GM23338 (cell line): Measurements from ENCODE around the gene CARNS1. TPM values are rescaled to one million over a fixed set of nuclear protein-coding genes. Genes with fewer than 3 reads are reported as not detected.

Source experiments
- ATAC-seq: fragments of 200-7000 bp; cut with Tn5 transposase; 3 replicates; pipeline ENCODE4 v1.9.1; 2020
- DNase-seq: peaks from one replicate; pipeline ENCODE4 v3.0.0-alpha.2; 2015; ENCODE audit warnings: low spot score
- H2AFZ ChIP-seq: fragments of 200-600 bp; sonication (generic); 2 replicates; pipeline ENCODE4 v1.8.0; 2016; ENCODE audit warnings: antibody characterized with exemption, mild to moderate bottlenecking, moderate library complexity
- H3F3A ChIP-seq: fragments of 200-600 bp; sonication (generic); replicated peaks from 2 replicates; pipeline ENCODE4 v1.8.0; 2017; ENCODE audit warnings: antibody characterized with exemption, mixed run types, low read depth
- H3K27ac ChIP-seq: fragments of 200-600 bp; sonication (generic); 2 replicates; pipeline ENCODE4 v1.6.1; 2016; ENCODE audit warnings: low read depth
- H3K27me3 ChIP-seq: fragments of 200-600 bp; sonication (generic); 2 replicates; pipeline ENCODE4 v1.8.0; 2016; ENCODE audit warnings: mild to moderate bottlenecking, mixed run types, moderate library complexity; ENCODE audit not compliant: insufficient read depth
- H3K36me3 ChIP-seq: fragments of 200-600 bp; sonication (generic); 2 replicates; pipeline ENCODE4 v1.8.0; 2016; ENCODE audit warnings: mild to moderate bottlenecking; ENCODE audit not compliant: insufficient read depth
- H3K4me1 ChIP-seq: fragments of 200-600 bp; sonication (generic); 2 replicates; pipeline ENCODE4 v1.8.0; 2016; ENCODE audit warnings: mild to moderate bottlenecking, moderate library complexity; ENCODE audit not compliant: insufficient read depth
- H3K4me2 ChIP-seq: fragments of 200-600 bp; sonication (generic); 2 replicates; pipeline ENCODE4 v1.7.1; 2017; ENCODE audit warnings: mixed run types
- H3K4me3 ChIP-seq: fragments of 200-600 bp; sonication (generic); 2 replicates; pipeline ENCODE4 v1.6.1; 2016; ENCODE audit warnings: mixed run types
- H3K79me2 ChIP-seq: fragments of 200-600 bp; sonication (generic); replicated peaks from 2 replicates; pipeline ENCODE4 v1.8.0; 2017; ENCODE audit warnings: mild to moderate bottlenecking; ENCODE audit not compliant: insufficient read depth
- H3K9me2 ChIP-seq: fragments of 200-600 bp; sonication (generic); 2 replicates; pipeline ENCODE4 v1.8.0; 2017; ENCODE audit not compliant: insufficient read depth
- H4K20me1 ChIP-seq: fragments of 200-600 bp; sonication (generic); replicated peaks from 2 replicates; pipeline ENCODE4 v1.8.0; 2017; ENCODE audit warnings: mild to moderate bottlenecking; ENCODE audit not compliant: insufficient read depth
- H3K27ac Mint-ChIP-seq: 2 replicates; pipeline ENCODE4 v1.8.0; 2020; ENCODE audit warnings: inconsistent platforms, mild to moderate bottlenecking, moderate library complexity, mixed read lengths
- H3K27me3 Mint-ChIP-seq: 3 replicates; pipeline ENCODE4 v1.8.0; 2022; ENCODE audit warnings: low read depth, mild to moderate bottlenecking, moderate library complexity, mixed read lengths, inconsistent platforms; ENCODE audit not compliant: insufficient read depth, poor library complexity
- H3K36me3 Mint-ChIP-seq: 3 replicates; pipeline ENCODE4 v1.8.0; 2021; ENCODE audit warnings: low read depth, mild to moderate bottlenecking, inconsistent platforms, moderate library complexity, mixed read lengths
- H3K4me1 Mint-ChIP-seq: 3 replicates; pipeline ENCODE4 v1.8.0; 2020; ENCODE audit warnings: mild to moderate bottlenecking, inconsistent platforms, mixed read lengths
- H3K4me3 Mint-ChIP-seq: 3 replicates; pipeline ENCODE4 v1.8.0; 2021; ENCODE audit warnings: moderate library complexity, mild to moderate bottlenecking, inconsistent platforms, mixed read lengths
- H3K9me3 Mint-ChIP-seq: 3 replicates; pipeline ENCODE4 v1.8.0; 2020; ENCODE audit warnings: moderate library complexity, mild to moderate bottlenecking, inconsistent platforms, mixed read lengths
- CREB1 ChIP-seq: fragments of 250-450 bp; sonication (Bioruptor Pico); IDR thresholded peaks from 2 replicates; pipeline ENCODE4 v1.5.0; 2020; ENCODE audit warnings: low read depth, mild to moderate bottlenecking, moderate library complexity
- EZH2 ChIP-seq: fragments of 200-600 bp; sonication (generic); IDR thresholded peaks from one replicate; pipeline ENCODE4 v1.8.0; 2017; ENCODE audit warnings: antibody characterized with exemption, mild to moderate bottlenecking, low read depth; ENCODE audit not compliant: unreplicated experiment
- EZH2phosphoT487 ChIP-seq: fragments of 200-600 bp; sonication (generic); IDR thresholded peaks from one replicate; pipeline ENCODE4 v1.8.1; 2018; ENCODE audit warnings: antibody characterized with exemption; ENCODE audit not compliant: unreplicated experiment
- JUNB ChIP-seq: IDR thresholded peaks from one replicate; pipeline ENCODE4 v1.6.1; 2016; ENCODE audit warnings: antibody characterized with exemption; ENCODE audit not compliant: unreplicated experiment
- NANOG ChIP-seq: IDR thresholded peaks from 2 replicates; pipeline ENCODE4 v1.6.1; 2016; ENCODE audit warnings: antibody characterized with exemption, borderline replicate concordance
- POLR2AphosphoS5 ChIP-seq: IDR thresholded peaks from 2 replicates; pipeline ENCODE4 v1.6.1; 2016; ENCODE audit warnings: antibody characterized with exemption, low read depth
- STAT1 ChIP-seq: IDR thresholded peaks from one replicate; pipeline ENCODE4 v1.6.1; 2016; ENCODE audit warnings: antibody characterized with exemption; ENCODE audit not compliant: unreplicated experiment
- ZNF114 ChIP-seq: fragments of 250-450 bp; sonication (Bioruptor Pico); IDR thresholded peaks from 2 replicates; pipeline ENCODE4 v1.5.0; 2020; ENCODE audit warnings: mild to moderate bottlenecking, moderate library complexity
- ZNF331 ChIP-seq: fragments of 250-450 bp; sonication (Bioruptor Pico); IDR thresholded peaks from 2 replicates; pipeline ENCODE4 v1.5.0; 2020; ENCODE audit warnings: low read depth, mild to moderate bottlenecking, moderate library complexity
- polyA plus RNA-seq: library from polyadenylated mRNA; unstranded; fragments of >200 nt; fragmentation: Nextera tagmentation; extraction: Ambion mirVana; gene quantifications from 2 replicates; pipeline ENCODE4 v1.2.1, GENCODE V29; 2016
- total RNA-seq: library from RNA; depleted of rRNA; stranded (reverse); fragments of >200 nt; shearing (Covaris generic); gene quantifications from 2 replicates; pipeline ENCODE4 v1.2.3, GENCODE V29; 2014
- TF ChIP-seq, protein P1 (sequence below): IDR thresholded peaks from one replicate; pipeline ENCODE4 v1.6.1; 2018; ENCODE audit warnings: antibody characterized with exemption; ENCODE audit not compliant: unreplicated experiment
- TF ChIP-seq, protein P2 (sequence below), 2 experiments: fragments of 200-600 bp in 1 of 2; sonication (generic) in 1 of 2; conservative IDR thresholded peaks; 2 replicates each; pipeline versions ENCODE4 v1.5.1 to v1.6.1; 2016 to 2017; ENCODE audit warnings: antibody characterized with exemption in 2 of 2, low read depth in 2 of 2, mild to moderate bottlenecking in 2 of 2, moderate library complexity in 1 of 2
- TF ChIP-seq, protein P3 (sequence below): IDR thresholded peaks from 2 replicates; pipeline ENCODE4 v1.6.1; 2016; ENCODE audit warnings: antibody characterized with exemption
- TF ChIP-seq, protein P4 (sequence below): fragments of 250-450 bp; sonication (Bioruptor Pico); IDR thresholded peaks from 2 replicates; pipeline ENCODE4 v1.5.0; 2020; ENCODE audit warnings: mild to moderate bottlenecking, moderate library complexity

CARNS1 gene
- total and polyA plus RNA-seq, 2 experiments from 2014 or later, result 0.52 to 0.76 TPM

GRCh38 chr11:67463186-67463585, 47.7 kb downstream of the CARNS1 start:
- Histone ChIP-seq H2AFZ (no peak overlapping the region), H4K20me1 (no peaks in the 10 kb centered on the region), H3K36me3 (no peaks in the 10 kb centered on the region), H3K4me2 (no peak overlapping the region), H3K9me2 (no peaks in the 10 kb centered on the region), H3K27ac (no peak overlapping the region), H3K4me3 (no peak overlapping the region), H3F3A (no peaks in the 10 kb centered on the region), H3K4me1 (peaks cover 11% of the 10 kb centered on the region; the same call in 1 of the 2 replicates), H3K27me3 (no peaks in the 10 kb centered on the region), H3K79me2 (peaks cover 9% of the 10 kb centered on the region; the same call in 1 of the 2 replicates)
- H3K4me1 Mint-ChIP-seq, result peaks cover 15% of the 10 kb centered on the region; the same call in 2 of the 3 replicates
- peaks cover 12% of the 10 kb centered on the region for H3K27me3 Mint-ChIP-seq
- no peaks in the 10 kb centered on the region for H3K9me3 Mint-ChIP-seq
- H3K36me3 Mint-ChIP-seq, result no peaks in the 10 kb centered on the region; the same call in 2 of the 3 replicates
- no peak for DNase-seq
- TF ChIP-seq, protein P1, sequence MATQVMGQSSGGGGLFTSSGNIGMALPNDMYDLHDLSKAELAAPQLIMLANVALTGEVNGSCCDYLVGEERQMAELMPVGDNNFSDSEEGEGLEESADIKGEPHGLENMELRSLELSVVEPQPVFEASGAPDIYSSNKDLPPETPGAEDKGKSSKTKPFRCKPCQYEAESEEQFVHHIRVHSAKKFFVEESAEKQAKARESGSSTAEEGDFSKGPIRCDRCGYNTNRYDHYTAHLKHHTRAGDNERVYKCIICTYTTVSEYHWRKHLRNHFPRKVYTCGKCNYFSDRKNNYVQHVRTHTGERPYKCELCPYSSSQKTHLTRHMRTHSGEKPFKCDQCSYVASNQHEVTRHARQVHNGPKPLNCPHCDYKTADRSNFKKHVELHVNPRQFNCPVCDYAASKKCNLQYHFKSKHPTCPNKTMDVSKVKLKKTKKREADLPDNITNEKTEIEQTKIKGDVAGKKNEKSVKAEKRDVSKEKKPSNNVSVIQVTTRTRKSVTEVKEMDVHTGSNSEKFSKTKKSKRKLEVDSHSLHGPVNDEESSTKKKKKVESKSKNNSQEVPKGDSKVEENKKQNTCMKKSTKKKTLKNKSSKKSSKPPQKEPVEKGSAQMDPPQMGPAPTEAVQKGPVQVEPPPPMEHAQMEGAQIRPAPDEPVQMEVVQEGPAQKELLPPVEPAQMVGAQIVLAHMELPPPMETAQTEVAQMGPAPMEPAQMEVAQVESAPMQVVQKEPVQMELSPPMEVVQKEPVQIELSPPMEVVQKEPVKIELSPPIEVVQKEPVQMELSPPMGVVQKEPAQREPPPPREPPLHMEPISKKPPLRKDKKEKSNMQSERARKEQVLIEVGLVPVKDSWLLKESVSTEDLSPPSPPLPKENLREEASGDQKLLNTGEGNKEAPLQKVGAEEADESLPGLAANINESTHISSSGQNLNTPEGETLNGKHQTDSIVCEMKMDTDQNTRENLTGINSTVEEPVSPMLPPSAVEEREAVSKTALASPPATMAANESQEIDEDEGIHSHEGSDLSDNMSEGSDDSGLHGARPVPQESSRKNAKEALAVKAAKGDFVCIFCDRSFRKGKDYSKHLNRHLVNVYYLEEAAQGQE, result no peak
- TF ChIP-seq ZNF331 (CRISPR knock-in tag) (no peak), POLR2AphosphoS5 (no peak), STAT1 (no peak), EZH2phosphoT487 (no peak), JUNB (no peak), ZNF114 (no peak), EZH2 (no peak), CREB1 (CRISPR knock-in tag) (no peak), NANOG (no peak)
- TF ChIP-seq, protein P2, sequence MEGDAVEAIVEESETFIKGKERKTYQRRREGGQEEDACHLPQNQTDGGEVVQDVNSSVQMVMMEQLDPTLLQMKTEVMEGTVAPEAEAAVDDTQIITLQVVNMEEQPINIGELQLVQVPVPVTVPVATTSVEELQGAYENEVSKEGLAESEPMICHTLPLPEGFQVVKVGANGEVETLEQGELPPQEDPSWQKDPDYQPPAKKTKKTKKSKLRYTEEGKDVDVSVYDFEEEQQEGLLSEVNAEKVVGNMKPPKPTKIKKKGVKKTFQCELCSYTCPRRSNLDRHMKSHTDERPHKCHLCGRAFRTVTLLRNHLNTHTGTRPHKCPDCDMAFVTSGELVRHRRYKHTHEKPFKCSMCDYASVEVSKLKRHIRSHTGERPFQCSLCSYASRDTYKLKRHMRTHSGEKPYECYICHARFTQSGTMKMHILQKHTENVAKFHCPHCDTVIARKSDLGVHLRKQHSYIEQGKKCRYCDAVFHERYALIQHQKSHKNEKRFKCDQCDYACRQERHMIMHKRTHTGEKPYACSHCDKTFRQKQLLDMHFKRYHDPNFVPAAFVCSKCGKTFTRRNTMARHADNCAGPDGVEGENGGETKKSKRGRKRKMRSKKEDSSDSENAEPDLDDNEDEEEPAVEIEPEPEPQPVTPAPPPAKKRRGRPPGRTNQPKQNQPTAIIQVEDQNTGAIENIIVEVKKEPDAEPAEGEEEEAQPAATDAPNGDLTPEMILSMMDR (conservative IDR thresholded peaks at IDR 0.05; ENCODE audit: low read depth in 2 of 2), result no peak
- TF ChIP-seq, protein P3, sequence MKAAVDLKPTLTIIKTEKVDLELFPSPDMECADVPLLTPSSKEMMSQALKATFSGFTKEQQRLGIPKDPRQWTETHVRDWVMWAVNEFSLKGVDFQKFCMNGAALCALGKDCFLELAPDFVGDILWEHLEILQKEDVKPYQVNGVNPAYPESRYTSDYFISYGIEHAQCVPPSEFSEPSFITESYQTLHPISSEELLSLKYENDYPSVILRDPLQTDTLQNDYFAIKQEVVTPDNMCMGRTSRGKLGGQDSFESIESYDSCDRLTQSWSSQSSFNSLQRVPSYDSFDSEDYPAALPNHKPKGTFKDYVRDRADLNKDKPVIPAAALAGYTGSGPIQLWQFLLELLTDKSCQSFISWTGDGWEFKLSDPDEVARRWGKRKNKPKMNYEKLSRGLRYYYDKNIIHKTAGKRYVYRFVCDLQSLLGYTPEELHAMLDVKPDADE, result no peak
- TF ChIP-seq, protein P4, sequence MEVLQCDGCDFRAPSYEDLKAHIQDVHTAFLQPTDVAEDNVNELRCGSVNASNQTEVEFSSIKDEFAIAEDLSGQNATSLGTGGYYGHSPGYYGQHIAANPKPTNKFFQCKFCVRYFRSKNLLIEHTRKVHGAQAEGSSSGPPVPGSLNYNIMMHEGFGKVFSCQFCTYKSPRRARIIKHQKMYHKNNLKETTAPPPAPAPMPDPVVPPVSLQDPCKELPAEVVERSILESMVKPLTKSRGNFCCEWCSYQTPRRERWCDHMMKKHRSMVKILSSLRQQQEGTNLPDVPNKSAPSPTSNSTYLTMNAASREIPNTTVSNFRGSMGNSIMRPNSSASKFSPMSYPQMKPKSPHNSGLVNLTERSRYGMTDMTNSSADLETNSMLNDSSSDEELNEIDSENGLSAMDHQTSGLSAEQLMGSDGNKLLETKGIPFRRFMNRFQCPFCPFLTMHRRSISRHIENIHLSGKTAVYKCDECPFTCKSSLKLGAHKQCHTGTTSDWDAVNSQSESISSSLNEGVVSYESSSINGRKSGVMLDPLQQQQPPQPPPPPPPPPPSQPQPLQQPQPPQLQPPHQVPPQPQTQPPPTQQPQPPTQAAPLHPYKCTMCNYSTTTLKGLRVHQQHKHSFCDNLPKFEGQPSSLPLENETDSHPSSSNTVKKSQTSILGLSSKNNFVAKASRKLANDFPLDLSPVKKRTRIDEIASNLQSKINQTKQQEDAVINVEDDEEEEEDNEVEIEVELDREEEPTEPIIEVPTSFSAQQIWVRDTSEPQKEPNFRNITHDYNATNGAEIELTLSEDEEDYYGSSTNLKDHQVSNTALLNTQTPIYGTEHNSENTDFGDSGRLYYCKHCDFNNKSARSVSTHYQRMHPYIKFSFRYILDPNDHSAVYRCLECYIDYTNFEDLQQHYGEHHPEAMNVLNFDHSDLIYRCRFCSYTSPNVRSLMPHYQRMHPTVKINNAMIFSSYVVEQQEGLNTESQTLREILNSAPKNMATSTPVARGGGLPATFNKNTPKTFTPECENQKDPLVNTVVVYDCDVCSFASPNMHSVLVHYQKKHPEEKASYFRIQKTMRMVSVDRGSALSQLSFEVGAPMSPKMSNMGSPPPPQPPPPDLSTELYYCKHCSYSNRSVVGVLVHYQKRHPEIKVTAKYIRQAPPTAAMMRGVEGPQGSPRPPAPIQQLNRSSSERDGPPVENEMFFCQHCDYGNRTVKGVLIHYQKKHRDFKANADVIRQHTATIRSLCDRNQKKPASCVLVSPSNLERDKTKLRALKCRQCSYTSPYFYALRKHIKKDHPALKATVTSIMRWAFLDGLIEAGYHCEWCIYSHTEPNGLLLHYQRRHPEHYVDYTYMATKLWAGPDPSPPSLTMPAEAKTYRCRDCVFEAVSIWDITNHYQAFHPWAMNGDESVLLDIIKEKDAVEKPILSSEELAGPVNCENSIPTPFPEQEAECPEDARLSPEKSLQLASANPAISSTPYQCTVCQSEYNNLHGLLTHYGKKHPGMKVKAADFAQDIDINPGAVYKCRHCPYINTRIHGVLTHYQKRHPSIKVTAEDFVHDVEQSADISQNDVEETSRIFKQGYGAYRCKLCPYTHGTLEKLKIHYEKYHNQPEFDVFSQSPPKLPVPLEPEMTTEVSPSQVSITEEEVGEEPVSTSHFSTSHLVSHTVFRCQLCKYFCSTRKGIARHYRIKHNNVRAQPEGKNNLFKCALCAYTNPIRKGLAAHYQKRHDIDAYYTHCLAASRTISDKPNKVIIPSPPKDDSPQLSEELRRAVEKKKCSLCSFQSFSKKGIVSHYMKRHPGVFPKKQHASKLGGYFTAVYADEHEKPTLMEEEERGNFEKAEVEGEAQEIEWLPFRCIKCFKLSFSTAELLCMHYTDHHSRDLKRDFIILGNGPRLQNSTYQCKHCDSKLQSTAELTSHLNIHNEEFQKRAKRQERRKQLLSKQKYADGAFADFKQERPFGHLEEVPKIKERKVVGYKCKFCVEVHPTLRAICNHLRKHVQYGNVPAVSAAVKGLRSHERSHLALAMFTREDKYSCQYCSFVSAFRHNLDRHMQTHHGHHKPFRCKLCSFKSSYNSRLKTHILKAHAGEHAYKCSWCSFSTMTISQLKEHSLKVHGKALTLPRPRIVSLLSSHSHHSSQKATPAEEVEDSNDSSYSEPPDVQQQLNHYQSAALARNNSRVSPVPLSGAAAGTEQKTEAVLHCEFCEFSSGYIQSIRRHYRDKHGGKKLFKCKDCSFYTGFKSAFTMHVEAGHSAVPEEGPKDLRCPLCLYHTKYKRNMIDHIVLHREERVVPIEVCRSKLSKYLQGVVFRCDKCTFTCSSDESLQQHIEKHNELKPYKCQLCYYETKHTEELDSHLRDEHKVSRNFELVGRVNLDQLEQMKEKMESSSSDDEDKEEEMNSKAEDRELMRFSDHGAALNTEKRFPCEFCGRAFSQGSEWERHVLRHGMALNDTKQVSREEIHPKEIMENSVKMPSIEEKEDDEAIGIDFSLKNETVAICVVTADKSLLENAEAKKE (CRISPR knock-in tag), result no peak
- no peak overlapping the region for H3K27ac Mint-ChIP-seq
- ATAC-seq, result no peak
- no peak overlapping the region for H3K4me3 Mint-ChIP-seq
